Esophagus (tissue), 2 donors: ENCODE measurements around the gene ABCF2. TPM values are rescaled to one million over a fixed set of nuclear protein-coding genes. Genes with fewer than 3 reads are reported as not detected.

Experiments
- H3K27ac ChIP-seq, 2 donors: one replicate each; pipeline ENCODE4 v1.5.1; 2013; ENCODE audit warnings: low read depth in 2 of 2, mild to moderate bottlenecking in 2 of 2, inconsistent platforms in 1 of 2, low read length in 1 of 2, moderate library complexity in 1 of 2
- H3K27me3 ChIP-seq, 2 donors: one replicate each; pipeline ENCODE4 v1.6.1; 2013; ENCODE audit warnings: low read length in 2 of 2, control low read depth in 1 of 2, mild to moderate bottlenecking in 1 of 2; ENCODE audit not compliant: insufficient read depth in 2 of 2, control insufficient read depth in 1 of 2
- H3K36me3 ChIP-seq, 2 donors: one replicate each; pipeline ENCODE4 v1.6.1; 2013; ENCODE audit warnings: low read length in 1 of 2; ENCODE audit not compliant: control insufficient read depth in 2 of 2, insufficient read depth in 2 of 2
- H3K4me1 ChIP-seq, 2 donors: one replicate each; pipeline ENCODE4 v1.6.1; 2013; ENCODE audit warnings: low read length in 1 of 2; ENCODE audit not compliant: control insufficient read depth in 2 of 2, insufficient read depth in 2 of 2
- H3K4me3 ChIP-seq, 2 donors: one replicate each; pipeline ENCODE4 v1.5.1; 2013; ENCODE audit warnings: low read length in 2 of 2, mild to moderate bottlenecking in 2 of 2, low read depth in 1 of 2, moderate library complexity in 1 of 2
- H3K9me3 ChIP-seq, 2 donors: one replicate each; pipeline ENCODE4 v1.6.1; 2013; ENCODE audit warnings: mild to moderate bottlenecking in 2 of 2, low read depth in 1 of 2, low read length in 1 of 2, moderate library complexity in 1 of 2; ENCODE audit not compliant: control insufficient read depth in 2 of 2, insufficient read depth in 1 of 2
- WGBS, 2 donors: extraction: QIAGEN DNeasy Blood & Tissue Kit; methylation state at CpG; one replicate each; pipeline ENCODE4 v1.1.7; 2013; 5-methylcytosine and 5-hydroxymethylcytosine counted together
- polyA plus RNA-seq, 2 donors: library from polyadenylated mRNA; stranded (reverse); fragments of 200-250 nt; gene quantifications; one replicate each; pipeline ENCODE4 v1.2.3, GENCODE V29; 2013
- donor health status: healthy with polysubstance abuse.
- donor health status: Bipolar disorder and iron deficiency.

The ABCF2 gene
- polyA plus RNA-seq, 2 donors, result 8.6 to 19.8 TPM

DNA sequence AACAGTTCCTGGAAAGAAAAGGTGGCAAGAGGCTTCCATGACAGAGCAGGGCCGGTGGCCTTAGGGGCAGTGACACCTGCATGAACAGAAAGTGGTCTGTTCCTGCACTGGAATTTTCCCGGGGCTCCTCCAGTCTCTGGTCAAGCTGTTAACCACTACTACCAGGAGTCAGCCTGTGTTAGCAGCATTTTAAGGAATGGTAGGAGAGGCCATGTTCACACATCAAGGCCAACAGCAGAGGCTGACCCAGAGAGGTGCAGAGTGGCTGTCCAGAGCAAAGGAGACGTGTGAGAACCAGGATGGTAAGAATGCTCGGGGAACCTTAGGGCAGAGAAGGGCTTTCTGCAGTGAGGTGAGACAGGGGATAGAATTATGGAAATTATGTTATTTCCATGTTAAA, 25.3 kb downstream of the ABCF2 start:
- WGBS, 2 donors, result 80 to 87% methylated on average over 4 of the region's 4 CpGs
- H3K27me3 ChIP-seq, result peaks cover 0 to 5% of the 10 kb centered on the region in 2 donors
- H3K9me3 ChIP-seq, result no peaks in the 10 kb centered on the region
- no peaks in the 10 kb centered on the region for H3K4me1 ChIP-seq
- no peak overlapping the region for H3K4me3 ChIP-seq
- H3K27ac ChIP-seq, result no peak overlapping the region
- H3K36me3 ChIP-seq, result no peaks in the 10 kb centered on the region

DNA sequence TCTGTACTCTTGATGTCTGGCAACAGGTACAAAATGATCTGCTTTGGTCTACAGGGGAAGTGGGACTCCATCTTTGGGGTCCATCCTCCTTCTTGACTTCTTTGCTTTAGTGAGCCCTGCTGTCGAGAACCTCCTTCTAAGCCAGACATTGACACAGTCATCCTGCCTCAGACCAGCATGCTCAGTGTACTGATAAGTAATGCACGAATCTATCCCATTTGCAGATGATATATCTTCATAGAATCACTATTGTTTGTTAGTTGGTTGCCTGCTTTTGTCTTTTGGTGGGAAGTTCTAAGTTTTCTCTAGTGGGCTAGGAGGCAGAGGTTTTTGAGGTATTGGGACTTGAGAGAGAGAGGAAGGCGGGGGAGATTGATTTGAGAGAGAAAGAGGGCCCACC, 25.7 kb downstream of the ABCF2 start:
- WGBS, 2 donors, result 82 to 85% methylated on average over 3 of the region's 3 CpGs
- Histone ChIP-seq H3K36me3 (no peaks in the 10 kb centered on the region), H3K27ac (no peak overlapping the region), H3K9me3 (no peaks in the 10 kb centered on the region), H3K27me3 (peaks cover 0 to 5% of the 10 kb centered on the region in 2 donors), H3K4me3 (no peak overlapping the region), H3K4me1 (no peaks in the 10 kb centered on the region)

DNA sequence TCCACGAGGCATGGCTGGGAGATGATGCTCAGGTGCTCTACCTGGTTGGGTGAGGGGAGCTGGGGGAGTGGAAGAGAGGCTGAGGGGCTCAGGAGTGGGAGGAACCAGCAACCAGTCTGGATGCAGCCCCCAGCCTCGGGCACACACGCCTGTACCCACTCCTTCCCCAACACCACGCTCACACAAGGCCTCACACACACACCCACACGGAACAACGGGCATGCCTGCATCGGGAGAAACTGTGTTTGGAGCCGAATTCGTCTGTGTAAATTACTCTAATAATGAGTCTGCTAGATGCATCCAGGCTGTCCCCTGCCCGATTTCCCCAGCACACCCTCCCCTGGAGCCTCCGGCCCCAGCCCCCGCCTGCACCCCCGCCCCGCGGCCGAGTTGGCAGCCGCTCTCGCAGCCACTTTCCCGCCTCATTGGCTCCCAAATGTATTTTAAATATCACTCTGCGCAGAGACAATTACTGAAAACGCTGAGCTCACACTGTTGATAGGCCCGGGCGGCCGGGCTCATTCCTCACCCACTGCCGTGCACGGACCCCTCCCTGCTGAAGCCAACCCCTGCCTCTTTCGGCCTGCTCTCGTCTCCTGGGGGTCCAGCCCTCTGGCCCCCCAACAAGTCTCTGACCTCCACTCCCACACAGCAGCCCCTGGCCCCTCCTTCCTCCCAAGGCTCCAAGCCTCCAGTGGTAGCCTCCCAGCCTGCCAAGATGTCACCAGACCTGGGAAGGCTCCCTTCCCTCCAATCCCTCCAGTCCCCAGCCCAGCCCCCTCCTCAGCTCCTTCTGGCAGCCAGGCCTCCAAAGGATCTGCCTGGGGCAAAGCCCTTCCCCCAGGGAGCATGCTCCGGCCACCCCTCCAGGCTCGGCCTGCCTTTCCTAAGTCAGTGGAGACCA, 27.8 kb downstream of the ABCF2 start:
- Histone ChIP-seq H3K4me3 (no peak overlapping the region), H3K36me3 (no peaks in the 10 kb centered on the region), H3K9me3 (no peaks in the 10 kb centered on the region), H3K27me3 (no peaks in the 10 kb centered on the region), H3K4me1 (peaks cover 0 to 2% of the 10 kb centered on the region in 2 donors), H3K27ac (no peak overlapping the region)
- 48 to 59% methylated on average over 28 to 30 of the region's 30 CpGs for WGBS, 2 donors

DNA sequence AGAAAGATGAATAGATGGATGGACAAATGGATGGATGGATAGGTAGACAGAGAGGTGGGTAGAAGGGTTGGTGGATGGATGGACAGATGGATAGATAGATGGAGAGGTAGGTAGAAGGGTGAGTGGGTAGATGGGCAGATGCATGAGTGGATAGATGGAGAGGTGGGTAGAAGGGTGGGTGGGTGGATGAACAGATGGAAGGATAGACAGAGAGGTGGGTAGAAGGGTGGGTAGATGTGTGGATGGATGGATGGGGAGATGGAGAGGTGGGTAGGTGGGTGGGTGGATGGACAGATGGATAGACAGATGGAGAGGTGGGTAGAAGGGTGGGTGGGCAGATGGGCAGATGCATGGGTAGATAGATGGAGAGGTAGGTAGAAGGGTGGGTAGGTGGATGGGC, 29.1 kb downstream of the ABCF2 start:
- Histone ChIP-seq H3K27ac (no peak overlapping the region), H3K4me1 (peaks cover 0 to 2% of the 10 kb centered on the region in 2 donors), H3K27me3 (no peaks in the 10 kb centered on the region), H3K36me3 (no peaks in the 10 kb centered on the region), H3K9me3 (no peaks in the 10 kb centered on the region), H3K4me3 (no peak overlapping the region)

DNA sequence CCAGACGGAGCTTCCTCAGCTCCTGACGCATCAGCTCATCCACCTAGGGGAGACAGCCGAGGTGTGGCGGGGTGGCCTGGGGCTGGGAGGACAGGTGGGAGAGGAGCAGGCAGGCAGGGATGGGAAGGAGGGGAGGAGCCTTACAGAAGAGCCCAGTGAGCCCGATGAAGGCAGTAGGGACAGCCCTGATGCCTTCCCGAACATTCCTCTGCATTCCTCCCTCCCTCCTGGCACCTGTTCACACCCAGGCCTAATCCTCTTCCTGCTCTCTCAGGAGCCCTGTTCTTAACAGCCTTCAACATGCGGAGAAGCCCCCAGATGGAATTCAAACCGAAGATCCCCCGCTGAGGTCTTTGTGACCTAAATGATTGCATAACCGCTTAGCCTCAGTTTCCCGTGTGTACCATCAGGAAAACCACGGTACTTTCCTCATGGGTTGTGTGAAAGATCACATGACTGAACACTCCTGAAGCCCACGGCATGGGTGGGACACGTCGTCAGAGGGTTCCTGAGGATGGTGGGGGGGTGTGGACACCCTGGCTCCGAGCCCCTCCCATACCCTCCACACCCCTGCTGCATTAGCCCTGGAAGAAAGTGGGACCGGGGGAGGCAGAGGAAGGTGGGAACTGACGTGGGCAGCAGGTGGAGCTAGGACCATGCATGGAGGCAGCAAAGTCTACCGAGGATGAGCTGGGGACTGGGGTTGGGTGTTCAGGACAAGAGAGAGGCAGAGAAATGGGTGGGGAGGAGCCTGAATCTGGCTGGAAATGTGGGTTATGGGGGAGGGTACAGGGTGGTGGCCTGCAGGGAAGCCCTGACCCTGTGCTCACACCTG, 31.2 kb downstream of the ABCF2 start:
- 46 to 49% methylated on average over 19 of the region's 19 CpGs for WGBS, 2 donors
- Histone ChIP-seq H3K4me1 (peaks cover 0 to 2% of the 10 kb centered on the region in 2 donors), H3K27ac (no peak overlapping the region), H3K27me3 (no peaks in the 10 kb centered on the region), H3K9me3 (no peaks in the 10 kb centered on the region), H3K36me3 (no peaks in the 10 kb centered on the region), H3K4me3 (no peak overlapping the region)

DNA sequence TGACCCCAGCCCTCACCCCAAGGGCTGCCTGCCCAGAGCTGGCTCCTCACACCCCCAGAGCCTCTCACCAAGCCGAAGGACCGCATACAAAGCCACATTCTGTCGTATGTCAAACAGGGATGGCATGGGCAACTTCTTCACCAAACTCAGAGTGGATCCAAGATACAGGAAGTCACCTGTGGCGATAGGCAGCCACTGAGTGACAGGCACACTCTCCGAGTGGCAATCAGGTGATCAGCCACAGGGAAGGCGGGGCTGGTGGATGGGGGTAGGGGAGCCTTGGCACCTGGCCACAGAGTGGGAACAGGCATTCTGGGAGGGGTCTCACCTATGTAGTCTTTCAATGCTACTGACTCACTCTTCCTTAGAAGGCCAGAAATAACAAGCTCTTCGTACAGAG, 32.8 kb downstream of the ABCF2 start:
- 67 to 77% methylated on average over 7 of the region's 7 CpGs for WGBS, 2 donors
- no peak overlapping the region for H3K4me3 ChIP-seq
- H3K27me3 ChIP-seq, result no peaks in the 10 kb centered on the region
- no peaks in the 10 kb centered on the region for H3K36me3 ChIP-seq
- H3K4me1 ChIP-seq, result peaks cover 0 to 2% of the 10 kb centered on the region in 2 donors
- no peak overlapping the region for H3K27ac ChIP-seq
- no peaks in the 10 kb centered on the region for H3K9me3 ChIP-seq

DNA sequence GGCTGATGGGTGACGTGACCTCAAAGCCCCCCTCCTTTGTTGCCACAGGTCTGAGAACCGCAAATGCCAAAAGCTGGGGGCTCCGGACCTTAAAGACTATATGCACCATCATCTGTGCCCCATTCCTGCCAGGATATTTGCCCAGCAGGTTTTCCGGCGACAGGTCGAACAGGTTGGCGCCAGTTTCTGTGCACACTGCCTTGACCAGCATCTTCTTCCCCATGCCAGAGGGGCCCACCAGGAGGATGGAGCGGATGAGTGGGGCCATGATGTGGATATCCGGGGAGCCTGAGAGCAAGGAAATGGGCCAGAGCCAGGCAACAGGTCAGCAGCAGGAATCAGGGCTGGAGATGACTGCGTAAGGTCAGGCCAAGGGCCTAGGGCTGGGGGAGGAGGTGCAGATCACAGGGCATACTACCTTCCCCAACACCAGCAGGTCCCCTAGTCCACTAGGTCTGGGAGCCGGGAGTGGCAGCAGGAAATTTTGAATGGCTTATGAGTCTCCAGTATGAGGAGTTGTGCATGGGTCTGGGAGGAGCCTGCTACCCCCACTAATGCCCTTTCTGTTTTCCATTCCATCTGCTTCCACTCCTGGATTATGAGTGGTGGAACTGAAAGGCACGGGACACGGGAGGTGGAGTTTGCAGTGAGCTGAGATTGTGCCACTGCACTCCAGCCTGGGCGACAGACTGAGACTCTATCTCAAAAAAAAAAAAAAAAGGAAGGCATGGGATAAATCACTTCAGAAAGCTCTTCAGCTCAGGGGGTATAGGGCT, 33.6 kb downstream of the ABCF2 start:
- no peak overlapping the region for H3K27ac ChIP-seq
- no peak overlapping the region for H3K4me3 ChIP-seq
- WGBS, 2 donors, result 89% methylated on average over 14 of the region's 14 CpGs
- H3K27me3 ChIP-seq, result no peaks in the 10 kb centered on the region
- no peaks in the 10 kb centered on the region for H3K36me3 ChIP-seq
- H3K9me3 ChIP-seq, result no peaks in the 10 kb centered on the region
- peaks cover 0 to 2% of the 10 kb centered on the region in 2 donors for H3K4me1 ChIP-seq

DNA sequence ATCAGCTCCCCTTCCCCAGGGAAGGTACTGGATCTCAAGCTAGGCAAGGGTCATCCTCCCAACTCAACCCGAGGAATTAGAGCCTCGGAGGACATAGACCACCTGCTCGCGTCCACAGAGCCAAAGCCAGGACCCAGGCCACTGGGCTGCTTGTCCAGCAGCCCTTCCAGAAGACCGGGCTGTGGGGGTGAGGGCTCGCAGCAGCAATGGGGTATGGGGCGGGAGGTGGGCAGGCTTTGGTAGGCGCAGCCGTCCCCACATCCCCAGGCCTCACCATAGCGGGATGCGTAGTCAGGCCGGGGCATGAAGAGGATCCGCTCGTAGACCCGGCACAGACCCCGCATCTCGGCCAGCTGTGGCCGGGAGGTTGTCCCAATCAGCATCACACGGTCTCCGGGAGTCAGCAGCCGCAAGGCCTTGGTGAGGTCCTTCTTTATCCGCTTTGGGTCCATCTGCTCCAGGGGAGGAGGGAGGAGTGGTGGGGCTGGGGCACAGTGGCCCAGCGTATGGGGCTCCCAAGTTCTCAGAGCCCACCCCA, 34.9 kb downstream of the ABCF2 start:
- Histone ChIP-seq H3K9me3 (no peaks in the 10 kb centered on the region), H3K27ac (no peak overlapping the region), H3K27me3 (no peaks in the 10 kb centered on the region), H3K36me3 (no peaks in the 10 kb centered on the region), H3K4me3 (no peak overlapping the region), H3K4me1 (peaks cover 0 to 2% of the 10 kb centered on the region in 2 donors)
- WGBS, 2 donors, result 94 to 95% methylated on average over 23 of the region's 23 CpGs

DNA sequence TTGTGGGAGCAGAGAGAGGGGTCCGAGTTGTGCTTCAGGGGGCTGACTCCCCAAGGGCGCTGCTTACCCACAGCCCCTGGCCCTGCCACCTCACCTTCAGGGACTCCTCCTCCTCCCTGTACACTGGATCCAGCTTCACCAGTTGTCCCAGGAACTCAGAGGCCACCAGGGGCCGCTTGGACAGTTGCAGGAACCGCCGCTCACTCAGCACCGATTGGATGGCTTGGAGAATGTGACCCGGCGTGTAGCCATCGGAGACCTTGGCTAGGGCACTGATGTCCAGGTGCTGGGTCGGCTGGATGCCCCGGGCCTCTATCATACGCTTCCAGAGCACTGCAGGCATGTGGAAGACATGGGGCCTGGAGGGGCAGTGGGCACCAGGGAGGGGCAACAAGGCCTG, 35.5 kb downstream of the ABCF2 start:
- Histone ChIP-seq H3K36me3 (no peaks in the 10 kb centered on the region), H3K27ac (no peak overlapping the region), H3K4me1 (peaks cover 0 to 2% of the 10 kb centered on the region in 2 donors), H3K27me3 (no peaks in the 10 kb centered on the region), H3K9me3 (no peaks in the 10 kb centered on the region), H3K4me3 (no peak overlapping the region)
- 84 to 86% methylated on average over 12 of the region's 12 CpGs for WGBS, 2 donors
